GM19452 (cell line): ENCODE data around the gene PKP1.

ENCODE experiments used
- ATAC-seq: cut with Tn5 transposase; IDR thresholded peaks from one replicate; pipeline ENCODE4 v1.9.1; 2021; ENCODE audit not compliant: unreplicated experiment

PKP1 gene

GRCh38 chr1:201304126-201304525, 20.8 kb downstream of the PKP1 start:
- no peak for ATAC-seq

GRCh38 chr1:201305815-201306214, 22.5 kb downstream of the PKP1 start:
- no peak for ATAC-seq

GRCh38 chr1:201307231-201307630, 23.9 kb downstream of the PKP1 start:
- ATAC-seq: no peak

GRCh38 chr1:201307760-201308499, 24.6 kb downstream of the PKP1 start:
- no peak for ATAC-seq

GRCh38 chr1:201309416-201309815, 26.1 kb downstream of the PKP1 start:
- no peak for ATAC-seq

GRCh38 chr1:201310251-201310985, 27.1 kb downstream of the PKP1 start:
- ATAC-seq: no peak

GRCh38 chr1:201310986-201311355, 27.7 kb downstream of the PKP1 start:
- ATAC-seq: no peak

GRCh38 chr1:201311356-201312011, 28.2 kb downstream of the PKP1 start:
- no peak for ATAC-seq

GRCh38 chr1:201312298-201312697, 29.0 kb downstream of the PKP1 start:
- no peak for ATAC-seq

- no peak for ATAC-seq
These were observed 29.8 kb downstream of the PKP1 start for GRCh38 chr1:201313086-201313485.

GRCh38 chr1:201316556-201316955, 33.2 kb downstream of the PKP1 start:
- no peak for ATAC-seq

- no peak for ATAC-seq
These were observed 34.2 kb downstream of the PKP1 start for GRCh38 chr1:201317551-201317950.

- ATAC-seq: no peak
These were observed 35.4 kb downstream of the PKP1 start for GRCh38 chr1:201318504-201319340.

GRCh38 chr1:201319631-201320030, 36.3 kb downstream of the PKP1 start:
- ATAC-seq: no peak

- ATAC-seq: no peak
These were observed 37.0 kb downstream of the PKP1 start for GRCh38 chr1:201320168-201320788.

GRCh38 chr1:201321826-201322390, 38.6 kb downstream of the PKP1 start:
- no peak for ATAC-seq

- no peak for ATAC-seq
These were observed 39.6 kb downstream of the PKP1 start for GRCh38 chr1:201322653-201323510.

- no peak for ATAC-seq
These were observed 41.0 kb downstream of the PKP1 start for GRCh38 chr1:201324306-201324705.
